ENCODE measurements around the gene DEGS1. TPM values are rescaled to one million over a fixed set of nuclear protein-coding genes. Genes with fewer than 3 reads are reported as not detected.

DEGS1 gene
- total RNA-seq, 4 donors from 2014 or later, result 87.7 to 138 (median 101) TPM

DNA sequence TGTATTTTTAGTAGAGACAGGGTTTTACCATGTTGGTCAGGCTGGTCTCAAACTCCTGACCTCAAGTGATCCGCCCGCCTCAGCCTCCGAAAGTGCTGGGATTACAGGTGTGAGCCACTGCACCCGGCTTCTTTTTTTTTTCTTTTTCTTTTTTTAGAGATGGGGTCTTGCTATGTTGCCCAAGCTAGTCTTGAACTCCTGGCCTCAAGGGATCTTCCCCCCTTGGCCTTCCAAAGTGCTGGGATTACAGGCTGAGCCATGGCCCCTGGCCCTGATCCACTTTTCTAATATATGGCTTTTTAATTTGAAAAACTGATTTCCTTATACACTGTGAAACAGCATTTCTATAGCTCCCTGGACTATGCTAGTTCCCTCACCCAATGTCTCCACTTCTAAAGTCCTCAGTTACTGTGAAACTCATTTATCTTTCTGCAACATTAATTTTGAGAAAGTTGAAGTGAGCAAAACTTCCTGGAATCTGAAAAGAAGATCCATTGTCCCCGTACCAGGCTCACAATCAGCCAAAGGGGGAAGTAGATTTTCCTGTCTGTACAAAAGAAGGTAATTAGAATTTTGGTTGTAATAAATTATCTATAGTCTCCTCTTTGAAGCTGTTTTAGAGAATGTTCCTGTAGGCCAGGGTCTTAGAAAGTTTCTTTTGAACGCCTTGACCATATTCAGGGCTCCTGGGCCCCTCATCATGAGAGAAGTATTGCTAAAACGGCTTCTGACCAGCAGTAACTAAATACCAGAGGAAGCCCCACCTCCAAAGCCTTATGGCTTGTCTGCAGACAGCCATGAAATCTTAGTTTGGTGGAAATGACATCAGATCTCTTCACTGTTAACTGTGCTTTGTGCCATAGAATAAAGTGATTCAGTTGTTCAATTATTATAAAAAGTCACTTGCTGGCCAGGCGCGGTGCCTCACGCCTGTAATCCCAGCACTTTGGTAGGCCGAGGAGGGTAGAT lies 34.9 kb downstream of the DEGS1 start:
- 89% methylated on average over 11 of the region's 11 CpGs for WGBS, 2 donors
- TF ChIP-seq, protein P1, sequence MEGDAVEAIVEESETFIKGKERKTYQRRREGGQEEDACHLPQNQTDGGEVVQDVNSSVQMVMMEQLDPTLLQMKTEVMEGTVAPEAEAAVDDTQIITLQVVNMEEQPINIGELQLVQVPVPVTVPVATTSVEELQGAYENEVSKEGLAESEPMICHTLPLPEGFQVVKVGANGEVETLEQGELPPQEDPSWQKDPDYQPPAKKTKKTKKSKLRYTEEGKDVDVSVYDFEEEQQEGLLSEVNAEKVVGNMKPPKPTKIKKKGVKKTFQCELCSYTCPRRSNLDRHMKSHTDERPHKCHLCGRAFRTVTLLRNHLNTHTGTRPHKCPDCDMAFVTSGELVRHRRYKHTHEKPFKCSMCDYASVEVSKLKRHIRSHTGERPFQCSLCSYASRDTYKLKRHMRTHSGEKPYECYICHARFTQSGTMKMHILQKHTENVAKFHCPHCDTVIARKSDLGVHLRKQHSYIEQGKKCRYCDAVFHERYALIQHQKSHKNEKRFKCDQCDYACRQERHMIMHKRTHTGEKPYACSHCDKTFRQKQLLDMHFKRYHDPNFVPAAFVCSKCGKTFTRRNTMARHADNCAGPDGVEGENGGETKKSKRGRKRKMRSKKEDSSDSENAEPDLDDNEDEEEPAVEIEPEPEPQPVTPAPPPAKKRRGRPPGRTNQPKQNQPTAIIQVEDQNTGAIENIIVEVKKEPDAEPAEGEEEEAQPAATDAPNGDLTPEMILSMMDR (IDR thresholded peaks at IDR 0.05), result no peak
- no peak for TF ChIP-seq POLR2A (IDR thresholded peaks at IDR 0.05)
- intact Hi-C loops (cut with DNase I), result no loop called here
- no peaks in the 10 kb centered on the region for H3K27me3 ChIP-seq
- H3K36me3 ChIP-seq, result no peaks in the 10 kb centered on the region
- H3K9me3 ChIP-seq, result no peaks in the 10 kb centered on the region
- no peak overlapping the region for H3K27ac ChIP-seq
- peaks cover 13 to 14% of the 10 kb centered on the region in 2 donors for H3K4me1 ChIP-seq
- DNase-seq, result no peak
- no peak overlapping the region for H3K4me3 ChIP-seq (replicated peaks in 1 of 3)

DNA sequence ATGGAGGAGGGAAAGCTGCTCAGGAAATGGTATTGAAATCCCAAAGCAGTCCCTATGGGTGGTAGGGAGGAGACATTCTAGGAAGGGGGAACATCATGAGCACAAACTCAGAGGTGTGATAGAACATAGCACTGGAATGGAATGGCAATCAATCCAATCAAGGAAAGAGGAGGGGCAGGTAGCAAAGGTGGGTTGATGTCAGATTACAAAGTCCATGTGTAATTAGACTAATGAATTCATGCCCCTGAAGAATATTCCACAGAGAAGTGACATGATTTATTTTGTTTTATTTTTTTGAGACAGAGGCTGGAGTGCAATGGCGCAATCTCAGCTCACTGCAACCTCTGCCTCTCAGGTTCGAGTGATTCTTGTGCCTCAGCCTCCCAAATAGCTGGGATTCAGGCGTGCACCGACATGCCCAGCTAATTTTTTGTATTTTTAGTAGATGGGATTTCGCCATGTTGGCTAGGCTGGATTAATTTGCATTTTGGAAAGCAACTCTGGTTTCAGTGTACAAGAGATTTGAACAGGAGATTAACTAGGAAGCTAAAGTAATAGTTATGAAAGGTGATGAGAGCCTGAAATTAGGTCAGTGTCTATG lies 36.1 kb downstream of the DEGS1 start:
- intact Hi-C loops (cut with DNase I), result no loop called here
- no peak for DNase-seq
- no peak overlapping the region for H3K27ac ChIP-seq
- no peak overlapping the region for H3K4me3 ChIP-seq (replicated peaks in 1 of 3)
- peaks cover under 1 to 5% of the 10 kb centered on the region in 2 donors for H3K4me1 ChIP-seq
- no peaks in the 10 kb centered on the region for H3K27me3 ChIP-seq
- 85 to 87% methylated on average over 5 of the region's 5 CpGs for WGBS, 2 donors
- no peaks in the 10 kb centered on the region for H3K9me3 ChIP-seq
- TF ChIP-seq, protein P1 (IDR thresholded peaks at IDR 0.05), result no peak
- TF ChIP-seq POLR2A (IDR thresholded peaks at IDR 0.05), result no peak
- no peaks in the 10 kb centered on the region for H3K36me3 ChIP-seq

DNA sequence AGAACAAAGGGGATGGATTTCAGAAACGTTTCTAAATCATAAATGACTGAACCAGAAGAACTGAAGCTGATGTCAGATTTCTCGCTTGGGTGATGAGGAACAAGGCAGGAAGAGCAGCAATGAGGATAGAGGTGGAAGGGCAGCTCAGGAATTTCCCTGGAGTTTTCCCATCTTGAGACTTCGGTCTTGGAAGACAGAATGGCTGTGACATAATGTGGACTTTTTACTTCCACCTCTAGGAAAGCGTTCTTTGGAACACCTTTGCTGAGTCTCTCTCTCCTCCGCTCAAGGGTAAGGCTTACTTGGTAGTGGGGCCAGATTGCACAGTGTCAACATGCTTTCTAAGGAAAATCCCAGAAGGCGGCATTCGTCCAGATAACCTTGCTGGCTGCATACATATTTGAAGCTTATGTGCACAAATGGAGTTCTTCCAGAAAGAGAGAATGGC lies 36.6 kb downstream of the DEGS1 start:
- 69 to 75% methylated on average over 7 of the region's 7 CpGs for WGBS, 2 donors
- Histone ChIP-seq H3K4me3 (replicated peaks in 1 of 3) (no peak overlapping the region), H3K36me3 (no peaks in the 10 kb centered on the region), H3K4me1 (no peaks in the 10 kb centered on the region), H3K27ac (no peak overlapping the region), H3K9me3 (no peaks in the 10 kb centered on the region), H3K27me3 (no peaks in the 10 kb centered on the region)
- intact Hi-C loops (cut with DNase I), result no loop called here
- DNase-seq, result no peak
- no peak for TF ChIP-seq POLR2A (IDR thresholded peaks at IDR 0.05)
- TF ChIP-seq, protein P1 (IDR thresholded peaks at IDR 0.05), result no peak

DNA sequence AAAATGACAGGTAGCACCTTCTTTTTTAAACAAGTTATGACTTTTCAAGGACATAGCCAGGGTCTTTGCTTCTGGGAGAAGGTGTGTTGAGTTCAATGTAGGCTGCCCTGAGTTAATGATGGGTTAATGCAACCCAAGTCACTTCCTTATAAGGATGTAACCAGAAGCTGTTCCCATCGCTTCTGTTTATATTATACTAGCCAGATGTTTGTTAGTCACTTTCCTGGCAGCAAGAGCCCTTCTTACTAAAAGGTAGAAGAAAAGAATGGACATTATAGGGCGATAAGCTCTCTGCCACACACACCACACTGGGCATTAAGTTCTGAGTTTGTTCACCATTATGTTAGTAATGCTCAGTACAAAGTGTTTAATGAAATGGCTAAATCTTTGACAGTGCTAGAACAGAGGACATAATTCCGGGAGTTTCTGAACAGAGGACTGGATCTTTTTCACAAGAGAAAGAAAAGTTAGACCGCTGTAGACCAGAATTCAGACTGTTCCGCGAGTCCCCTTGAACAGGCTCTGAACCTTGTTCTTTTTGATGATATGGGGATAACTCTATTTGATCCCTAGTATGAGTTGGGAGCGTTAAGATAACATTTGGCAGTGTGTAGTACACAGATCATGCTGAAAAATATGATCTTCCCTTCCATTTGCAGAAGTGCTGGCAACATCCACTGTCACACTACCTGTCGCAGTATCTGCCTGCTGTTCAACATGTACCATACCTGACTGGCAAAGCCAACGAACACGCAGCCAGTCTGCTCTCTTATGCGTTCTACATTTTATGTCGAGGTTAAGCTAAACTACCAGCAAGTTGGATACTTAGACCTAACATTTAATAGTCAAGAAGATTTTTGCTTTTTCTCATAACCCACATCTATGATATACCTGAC lies 41.0 kb downstream of the DEGS1 start:
- Histone ChIP-seq H3K4me3 (replicated peaks in 1 of 3) (no peak overlapping the region), H3K4me1 (no peaks in the 10 kb centered on the region), H3K36me3 (peaks cover 8 to 17% of the 10 kb centered on the region in 2 donors), H3K9me3 (no peaks in the 10 kb centered on the region), H3K27ac (no peak overlapping the region), H3K27me3 (no peaks in the 10 kb centered on the region)
- 78% methylated on average over 12 of the region's 12 CpGs for WGBS, 2 donors
- DNase-seq, result no peak
- TF ChIP-seq, protein P1 (IDR thresholded peaks at IDR 0.05), result no peak
- TF ChIP-seq POLR2A (IDR thresholded peaks at IDR 0.05), result no peak
- intact Hi-C loops (cut with DNase I), result no loop called here
